ENCODE measurements around the gene LIMS2.

GRCh38 chr2:127655209-127656073, 19.9 kb downstream of the LIMS2 start:
- TF ChIP-seq CTCF (conservative IDR thresholded peaks at IDR 0.05) (no peak), ZFX (IDR thresholded peaks at IDR 0.05) (no peak)
